Stimulated activated CD8-positive, alpha-beta memory T cell treated with anti-CD3 and anti-CD28 coated beads, Interleukin-2, amount 100 ng/mL, for 48 hours (primary cell): ENCODE data around the gene CYP3A7.
"Not testable (repeated sequence)": the region's sequence is repeated elsewhere in the genome, so short reads cannot be mapped to it uniquely, and the experiment has no call there.

Experiments
- DNase-seq, 2 donors: peaks; one replicate each; pipeline ENCODE4 v3.0.0-alpha.2; 2020; ENCODE audit warnings: low read depth in 2 of 2

Gene CYP3A7

GRCh38 chr7:99667179-99667578, 67.8 kb downstream of the CYP3A7 start:
- no peak for DNase-seq

- DNase-seq: no peak
Measured at GRCh38 chr7:99666013-99666395, 69.0 kb downstream of the CYP3A7 start.

GRCh38 chr7:99665312-99666012, 69.5 kb downstream of the CYP3A7 start:
- no peak for DNase-seq

GRCh38 chr7:99657879-99658278, 77.1 kb downstream of the CYP3A7 start:
- not testable (repeated sequence) for DNase-seq
